ENCODE data around the gene ROM1.

- TF ChIP-seq CTCF (IDR thresholded peaks at IDR 0.05; ENCODE audit: insufficient read depth, low read length) (no peak), POLR2AphosphoS5 (IDR thresholded peaks at IDR 0.05; ENCODE audit: low read depth) (no peak)
Observed at GRCh38 chr11:62579252-62579651, 33.8 kb upstream of the ROM1 start.

Measured in HL-60 (cell line).